Activated CD8-positive, alpha-beta memory T cell treated with anti-CD3 and anti-CD28 coated beads for 1 hour (primary cell): Measurements from ENCODE around the gene SHROOM4.

Source experiments
- DNase-seq, 2 donors: peaks; one replicate each; pipeline ENCODE4 v3.0.0-alpha.2; 2020; ENCODE audit warnings: low read depth in 1 of 2; ENCODE audit errors: extremely low read depth in 1 of 2

The SHROOM4 gene

GRCh38 chrX:50712777-50713176 lies 101.2 kb downstream of the SHROOM4 start:
- DNase-seq: no peak

- DNase-seq: no peak
Measured at GRCh38 chrX:50711907-50712306, 102.1 kb downstream of the SHROOM4 start.

DNA sequence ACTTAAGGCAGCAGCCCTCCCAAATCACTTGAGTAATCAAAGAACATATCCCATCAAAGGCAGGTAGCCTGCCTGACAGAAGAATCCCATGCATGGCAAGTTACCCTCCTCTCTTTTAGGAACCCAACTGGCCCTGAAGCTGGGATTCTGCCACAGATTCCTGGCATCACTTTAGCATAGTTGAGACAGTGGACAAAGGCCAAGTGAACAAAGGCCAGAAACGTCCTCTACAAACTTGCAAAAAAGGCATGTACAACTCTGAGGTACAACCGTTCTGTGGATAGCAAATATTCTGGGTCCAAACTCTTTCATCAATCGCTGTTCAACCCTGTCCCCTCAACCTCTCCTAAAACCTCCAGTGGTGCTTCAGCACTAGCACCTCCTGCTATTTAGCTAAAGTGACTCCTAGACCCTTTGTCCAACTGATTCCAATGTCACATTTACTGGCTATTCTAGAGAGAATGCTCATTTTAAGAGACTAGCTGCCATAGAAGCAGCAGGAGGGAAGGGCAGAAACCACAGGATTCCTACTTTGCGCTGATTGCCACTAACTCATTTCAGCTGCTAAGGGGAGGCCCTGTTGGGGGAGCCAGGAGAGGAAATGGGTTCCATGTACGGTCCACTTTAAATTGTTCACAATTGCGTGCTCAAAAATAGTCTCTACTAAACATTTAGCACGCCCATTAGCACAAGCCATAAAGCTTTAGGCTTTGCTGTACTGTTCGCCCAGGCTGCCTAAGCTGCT lies 105.9 kb downstream of the SHROOM4 start:
- no peak for DNase-seq

- DNase-seq: no peak
Measured at GRCh38 chrX:50707405-50707804, 106.6 kb downstream of the SHROOM4 start.

GRCh38 chrX:50705042-50705441 lies 109.0 kb downstream of the SHROOM4 start:
- DNase-seq: no peak

- no peak for DNase-seq
Measured at GRCh38 chrX:50704360-50704759, 109.6 kb downstream of the SHROOM4 start.

GRCh38 chrX:50700921-50701320 lies 113.1 kb downstream of the SHROOM4 start:
- DNase-seq: no peak

DNA sequence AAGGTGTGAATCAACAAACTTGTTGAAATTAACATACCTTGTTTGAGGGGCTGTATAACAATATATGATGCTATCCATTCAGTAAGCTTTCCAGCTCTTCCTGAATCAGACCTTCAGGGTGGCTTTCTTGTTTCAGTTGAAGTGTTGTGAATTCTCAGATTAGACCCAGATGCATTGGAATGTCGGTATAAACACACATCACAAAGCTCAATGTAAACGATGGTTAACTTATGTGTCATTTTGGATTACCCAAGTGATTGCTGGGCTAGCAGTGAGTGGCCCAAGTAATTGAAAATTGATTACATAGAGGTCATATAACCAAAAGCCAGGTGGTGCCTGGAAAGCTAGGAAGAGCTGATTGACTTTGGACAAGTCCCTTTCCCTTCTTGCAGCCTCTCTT lies 115.0 kb downstream of the SHROOM4 start:
- DNase-seq: no peak

DNA sequence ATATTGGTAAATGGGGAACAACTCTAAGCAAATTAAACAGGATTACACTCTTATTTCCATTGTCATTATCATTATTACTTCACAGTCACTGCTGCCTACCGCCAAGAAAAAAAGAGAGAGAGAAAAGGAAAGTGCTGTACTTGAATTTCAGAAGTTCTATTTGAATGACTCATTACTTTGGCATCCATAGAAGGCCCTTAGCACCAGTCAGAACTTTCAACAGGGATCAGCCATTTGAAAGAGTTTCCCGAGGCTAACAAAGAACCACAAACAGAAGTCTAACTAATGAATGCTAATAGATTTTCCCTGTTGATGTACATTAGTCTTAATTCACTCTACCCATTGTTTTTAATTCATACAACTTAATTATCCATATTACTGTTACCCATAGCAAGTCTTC lies 116.3 kb downstream of the SHROOM4 start:
- no peak for DNase-seq

GRCh38 chrX:50691820-50692219 lies 122.2 kb downstream of the SHROOM4 start:
- no peak for DNase-seq

DNA sequence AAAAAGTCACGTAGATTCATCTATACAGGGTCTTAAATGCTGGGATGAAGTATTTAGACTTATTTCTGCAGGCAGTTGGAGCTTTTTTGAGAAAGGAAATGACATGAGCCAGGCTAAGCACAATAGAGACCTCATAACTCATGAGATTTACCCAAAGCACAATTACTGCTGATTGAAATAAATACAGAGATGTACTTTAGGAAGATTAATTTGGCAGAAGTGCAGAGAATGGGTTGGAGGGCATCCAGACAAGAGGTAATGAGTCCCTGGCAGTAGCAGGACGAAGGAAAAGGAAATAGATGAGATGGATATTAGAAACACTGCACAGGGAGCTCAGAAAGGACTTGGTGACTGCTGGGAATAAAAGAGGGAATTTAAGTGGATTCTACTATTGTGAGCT lies 129.1 kb downstream of the SHROOM4 start:
- DNase-seq: no peak

DNA sequence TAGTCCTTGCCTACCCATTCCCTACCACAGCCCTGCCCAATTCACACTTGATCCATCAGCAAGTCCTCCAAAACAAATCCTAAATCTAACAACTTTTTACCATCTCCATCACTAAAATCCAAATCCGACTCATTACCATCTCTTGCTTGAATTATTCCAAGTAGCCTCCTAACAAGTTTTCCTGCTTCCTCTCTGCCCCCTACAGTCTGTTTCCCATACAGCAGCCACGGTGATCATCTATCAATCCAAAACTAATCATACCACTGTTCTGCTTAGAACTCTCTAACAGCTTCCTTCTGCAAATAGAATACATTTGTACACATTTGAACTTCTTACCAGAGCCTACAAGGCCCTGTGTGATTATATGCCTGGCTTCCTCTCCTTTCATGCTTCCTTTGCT lies 133.0 kb downstream of the SHROOM4 start:
- no peak for DNase-seq

DNA sequence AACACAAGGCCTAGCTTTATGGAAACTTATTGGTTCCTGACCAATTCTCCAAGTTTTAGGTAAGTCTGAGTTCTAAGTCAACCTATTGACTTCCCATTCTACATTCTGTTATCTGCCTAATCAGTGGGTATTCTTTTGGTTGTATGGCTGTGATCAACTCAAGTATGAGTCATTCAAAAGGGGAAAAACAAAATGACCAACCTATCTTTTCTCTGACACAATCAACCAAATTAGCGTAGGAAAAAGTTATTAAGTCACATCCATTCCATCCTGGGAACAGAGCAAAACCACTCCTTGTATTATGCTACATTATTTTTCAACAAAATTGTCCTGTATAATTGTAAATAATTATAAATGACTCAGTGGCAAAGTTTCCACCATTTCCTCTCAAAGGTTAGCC lies 136.2 kb downstream of the SHROOM4 start:
- no peak for DNase-seq

- no peak for DNase-seq
Measured at GRCh38 chrX:50671661-50672060, 142.3 kb downstream of the SHROOM4 start.

GRCh38 chrX:50668860-50669259 lies 145.1 kb downstream of the SHROOM4 start:
- no peak for DNase-seq

DNA sequence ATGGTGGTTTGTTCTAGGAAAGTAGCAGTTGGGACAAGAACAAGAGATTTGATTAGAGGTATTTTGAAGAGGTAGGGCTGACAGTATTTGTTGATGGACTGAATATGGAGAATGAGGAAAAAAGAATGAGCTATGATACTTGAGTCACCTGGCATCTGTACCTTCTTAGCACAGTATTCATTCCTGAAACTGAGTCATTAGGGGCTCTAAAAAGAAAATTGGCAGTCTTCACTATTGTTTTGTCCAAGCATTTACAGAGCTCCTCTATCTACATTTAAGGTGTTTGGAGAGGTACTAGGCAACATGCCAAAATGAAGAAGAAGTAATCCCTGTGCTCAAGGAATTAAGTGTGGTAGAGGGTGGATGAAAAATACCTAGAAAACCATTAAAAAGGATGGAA lies 165.8 kb downstream of the SHROOM4 start:
- no peak for DNase-seq

- DNase-seq: no peak
Measured at GRCh38 chrX:50644496-50644895, 169.5 kb downstream of the SHROOM4 start.

- DNase-seq: no peak
Measured at GRCh38 chrX:50643525-50644137, 170.4 kb downstream of the SHROOM4 start.

- no peak for DNase-seq
Measured at GRCh38 chrX:50638123-50638522, 175.9 kb downstream of the SHROOM4 start.

GRCh38 chrX:50635817-50636365 lies 178.1 kb downstream of the SHROOM4 start:
- DNase-seq: no peak

- DNase-seq: no peak
Measured at GRCh38 chrX:50635162-50635561, 178.8 kb downstream of the SHROOM4 start.

GRCh38 chrX:50629774-50630173 lies 184.2 kb downstream of the SHROOM4 start:
- no peak for DNase-seq
